SK-N-SH (cell line): ENCODE results near the gene TMEM87B. TPM values are rescaled to one million over a fixed set of nuclear protein-coding genes. Genes with fewer than 3 reads are reported as not detected.

Experiments
- CTCF ChIA-PET: fragments of 300-600, 350-600 bp; formaldehyde crosslinking; extraction: SDS; loops from one replicate; lab custom pipeline; 2021; lab: Yijun Ruan, JAX
- POLR2A ChIA-PET: fragments of 350-600 bp; sonication (Branson Sonifier 250); formaldehyde crosslinking; extraction: SDS; loops from one replicate; lab custom pipeline; 2020; ENCODE audit warnings: antibody characterized with exemption, inconsistent platforms; lab: Yijun Ruan, JAX
- DNase-seq: peaks from one replicate; pipeline ENCODE4 v3.0.0; 2012
- H2AFZ ChIP-seq: fragments of 200-600 bp; sonication (generic); 2 replicates; pipeline ENCODE4 v1.8.1; 2016; ENCODE audit warnings: antibody characterized with exemption, mild to moderate bottlenecking, low read depth
- H3F3A ChIP-seq: fragments of 200-600 bp; sonication (generic); replicated peaks from 2 replicates; pipeline ENCODE3; 2016; ENCODE audit warnings: antibody characterized with exemption, mild to moderate bottlenecking; ENCODE audit not compliant: insufficient read depth
- H3K27ac ChIP-seq, 2 experiments: fragments of 200-500 bp in 1 of 2; fragments of 200-600 bp in 1 of 2; sonication (Bioruptor generic) in 1 of 2; sonication (generic), shearing (Covaris generic) in 1 of 2; 2 replicates each; pipeline versions ENCODE4 v1.5.1 to v1.6.1; 2014 to 2016; ENCODE audit warnings: low read depth in 2 of 2, inconsistent platforms in 1 of 2, low read length in 1 of 2, mild to moderate bottlenecking in 1 of 2, mixed read lengths in 1 of 2
- H3K27me3 ChIP-seq: fragments of 200-600 bp; sonication (generic), shearing (Covaris generic); 2 replicates; pipeline ENCODE4 v1.6.1; 2016; ENCODE audit warnings: mixed run types; ENCODE audit not compliant: insufficient read depth
- H3K36me3 ChIP-seq, 2 experiments: fragments of 200-500 bp in 1 of 2; fragments of 200-600 bp in 1 of 2; sonication (Bioruptor generic) in 1 of 2; sonication (generic) in 1 of 2; replicated peaks in 1 of 2; 2 replicates each; pipeline versions ENCODE3 to v1.5.1; 2014 to 2016; ENCODE audit warnings: low read length in 1 of 2, mild to moderate bottlenecking in 1 of 2; ENCODE audit not compliant: insufficient read depth in 2 of 2, control insufficient read depth in 1 of 2
- H3K4me1 ChIP-seq, 2 experiments: fragments of 200-500 bp in 1 of 2; fragments of 200-600 bp in 1 of 2; sonication (Bioruptor generic) in 1 of 2; sonication (generic), shearing (Covaris generic) in 1 of 2; 2 replicates each; pipeline versions ENCODE4 v1.5.1 to v1.6.1; 2014 to 2016; ENCODE audit warnings: low read depth in 1 of 2, low read length in 1 of 2, mixed run types in 1 of 2; ENCODE audit not compliant: insufficient read depth in 2 of 2, control insufficient read depth in 1 of 2
- H3K4me2 ChIP-seq: fragments of 200-600 bp; sonication (generic), shearing (Covaris generic); 2 replicates; pipeline ENCODE4 v1.6.1; 2017; ENCODE audit warnings: mixed run types
- H3K4me3 ChIP-seq, 2 experiments: fragments of 200-500 bp in 1 of 2; fragments of 200-600 bp in 1 of 2; sonication (Bioruptor generic) in 1 of 2; sonication (generic), shearing (Covaris generic) in 1 of 2; 2 replicates each; pipeline versions ENCODE4 v1.5.1 to v1.8.1; 2014 to 2016; ENCODE audit warnings: low read depth in 2 of 2, inconsistent platforms in 1 of 2, low read length in 1 of 2, mild to moderate bottlenecking in 1 of 2, mixed read lengths in 1 of 2, moderate library complexity in 1 of 2
- H3K79me2 ChIP-seq: fragments of 200-600 bp; sonication (generic); 2 replicates; pipeline ENCODE4 v1.8.1; 2017; ENCODE audit warnings: mild to moderate bottlenecking; ENCODE audit not compliant: insufficient read depth
- H3K9ac ChIP-seq: fragments of 200-600 bp; sonication (generic); 2 replicates; pipeline ENCODE4 v1.6.1; 2017; ENCODE audit warnings: mixed run types
- H3K9me2 ChIP-seq: fragments of 200-600 bp; sonication (generic); 2 replicates; pipeline ENCODE4 v1.6.1; 2017; ENCODE audit warnings: mixed run types
- H3K9me3 ChIP-seq: fragments of 200-600 bp; sonication (generic); 2 replicates; pipeline ENCODE4 v1.6.1; 2017; ENCODE audit warnings: mixed run types, mild to moderate bottlenecking, moderate library complexity
- H4K20me1 ChIP-seq: fragments of 200-600 bp; sonication (generic); 2 replicates; pipeline ENCODE4 v1.6.1; 2017; ENCODE audit warnings: mild to moderate bottlenecking, mixed run types; ENCODE audit not compliant: insufficient read depth
- CTCF ChIP-seq: fragments of 200-600 bp; sonication (generic); IDR thresholded peaks from 2 replicates; pipeline ENCODE4 v1.6.1; 2017; ENCODE audit warnings: antibody characterized with exemption, mild to moderate bottlenecking, moderate library complexity
- EZH2phosphoT487 ChIP-seq: fragments of 200-600 bp; sonication (generic); IDR thresholded peaks from 2 replicates; pipeline ENCODE4 v1.6.1; 2017; ENCODE audit warnings: low read depth, mixed run types, mild to moderate bottlenecking, antibody characterized with exemption, moderate library complexity, borderline replicate concordance
- FOSL2 ChIP-seq: IDR thresholded peaks from 2 replicates; pipeline ENCODE4 v1.4.0; 2012; ENCODE audit warnings: low read depth, mild to moderate bottlenecking, moderate library complexity, borderline replicate concordance
- FOXJ3 ChIP-seq: sonication (generic); formaldehyde crosslinking; IDR thresholded peaks from 2 replicates; pipeline ENCODE4 v1.5.1; 2020; ENCODE audit warnings: mild to moderate bottlenecking, missing genetic modification reagents
- JUND ChIP-seq: IDR thresholded peaks from 2 replicates; pipeline ENCODE4 v1.4.0; 2012
- MEF2A ChIP-seq: IDR thresholded peaks from 2 replicates; pipeline ENCODE4 v1.4.0; 2012; ENCODE audit warnings: low read depth, borderline replicate concordance
- NFIC ChIP-seq: IDR thresholded peaks from 2 replicates; pipeline ENCODE4 v1.4.0; 2012; ENCODE audit warnings: borderline replicate concordance
- PBX3 ChIP-seq: IDR thresholded peaks from 2 replicates; pipeline ENCODE4; 2012
- RCOR1 ChIP-seq: fragments of 150-350 bp; IDR thresholded peaks from 2 replicates; pipeline ENCODE4 v1.6.1; 2017; ENCODE audit warnings: antibody characterized with exemption, low read length
- RFX5 ChIP-seq: IDR thresholded peaks from 2 replicates; pipeline ENCODE4 v1.6.1; 2012; ENCODE audit warnings: mild to moderate bottlenecking, improper control_type of control experiment, low read length
- SIN3A ChIP-seq: IDR thresholded peaks from 2 replicates; pipeline ENCODE4 v1.6.1; 2012; ENCODE audit warnings: low read depth, mild to moderate bottlenecking, low read length, moderate library complexity, borderline replicate concordance
- SMC3 ChIP-seq: IDR thresholded peaks from 2 replicates; pipeline ENCODE4 v1.6.1; 2012; ENCODE audit warnings: low read depth, low read length, improper control_type of control experiment
- TCF12 ChIP-seq: IDR thresholded peaks from 2 replicates; pipeline ENCODE4 v1.4.0; 2012
- TEAD4 ChIP-seq: IDR thresholded peaks from 2 replicates; pipeline ENCODE4 v1.4.0; 2012; ENCODE audit warnings: mild to moderate bottlenecking, borderline replicate concordance; ENCODE audit not compliant: insufficient read depth
- USF1 ChIP-seq: IDR thresholded peaks from 2 replicates; pipeline ENCODE4 v1.4.0; 2012; ENCODE audit warnings: low read depth, borderline replicate concordance
- USF2 ChIP-seq: fragments of 150-350 bp; IDR thresholded peaks from 2 replicates; pipeline ENCODE4 v1.6.1; 2017; ENCODE audit warnings: antibody characterized with exemption, low read length, low read depth, borderline replicate concordance
- YY1 ChIP-seq: IDR thresholded peaks from 2 replicates; pipeline ENCODE4 v1.4.0; 2012; ENCODE audit warnings: low read depth, mild to moderate bottlenecking
- ZBTB33 ChIP-seq: IDR thresholded peaks from 2 replicates; pipeline ENCODE4 v1.4.0; 2012; ENCODE audit warnings: low read depth, borderline replicate concordance
- WGBS: methylation state at CpG from one replicate; pipeline ENCODE4 v1.1.6; 2017; ENCODE audit warnings: low lambda C conversion rate; 5-methylcytosine and 5-hydroxymethylcytosine counted together
- polyA plus RNA-seq, 3 experiments: library from polyadenylated mRNA; depleted of rRNA; stranded (reverse); fragments of >200 nt; gene quantifications; 2 replicates each; pipeline ENCODE4 v1.2.3, GENCODE V29; 2012

The TMEM87B gene
- polyA plus RNA-seq, 1 of the 3 experiments (the other 2 are of a cell fraction), result 7.9 TPM

- Histone ChIP-seq H3K9me3 (no peaks in the 10 kb centered on the region), H3F3A (peaks cover 26% of the 10 kb centered on the region), H3K4me3 (no peak overlapping the region), H3K9ac (no peak overlapping the region), H3K27me3 (no peaks in the 10 kb centered on the region), H2AFZ (no peak overlapping the region), H3K36me3 (peaks cover 39 to 79% of the 10 kb centered on the region in 2 experiments), H3K4me1 (peaks cover 0 to 10% of the 10 kb centered on the region in 2 experiments; a peak in 1 of 4 replicates), H3K79me2 (peaks cover 67% of the 10 kb centered on the region; the same call in 1 of the 2 replicates), H3K27ac (peak overlapping the region in 1 of 2 experiments; percentile 48; a peak in 2 of 4 replicates), H3K4me2 (peak overlapping the region; percentile 15; the same call in 1 of the 2 replicates), H3K9me2 (no peaks in the 10 kb centered on the region), H4K20me1 (no peaks in the 10 kb centered on the region)
- CTCF ChIA-PET, result no interaction called here
- POLR2A ChIA-PET, result no interaction called here
- 86% methylated on average over 5 of the region's 5 CpGs for WGBS
- no peak for DNase-seq
- no peak for TF ChIP-seq EZH2phosphoT487
- TF ChIP-seq USF1, result no peak
- no peak for TF ChIP-seq CTCF
- no peak for TF ChIP-seq RFX5
- TF ChIP-seq FOXJ3 (CRISPR knock-in tag), result no peak
- no peak for TF ChIP-seq SIN3A
- no peak for TF ChIP-seq ZBTB33
- no peak for TF ChIP-seq MEF2A
- no peak for TF ChIP-seq NFIC
- TF ChIP-seq YY1, result no peak
Measured at GRCh38 chr2:112065486-112065885, 10.4 kb downstream of the TMEM87B start.

GRCh38 chr2:112065966-112066365 lies 10.9 kb downstream of the TMEM87B start:
- Histone ChIP-seq H3K27ac (peak overlapping the region; percentile 3 to 48; a peak in 3 of 4 replicates), H3K79me2 (peaks cover 67% of the 10 kb centered on the region; the same call in 1 of the 2 replicates), H3F3A (peaks cover 26% of the 10 kb centered on the region), H3K27me3 (no peaks in the 10 kb centered on the region), H3K9ac (no peak overlapping the region), H4K20me1 (no peaks in the 10 kb centered on the region), H3K9me2 (no peaks in the 10 kb centered on the region), H3K4me3 (no peak overlapping the region), H3K9me3 (no peaks in the 10 kb centered on the region), H3K36me3 (peaks cover 37 to 75% of the 10 kb centered on the region in 2 experiments), H3K4me1 (peaks cover 0 to 10% of the 10 kb centered on the region in 2 experiments; a peak in 1 of 4 replicates), H2AFZ (no peak overlapping the region), H3K4me2 (peak overlapping the region; percentile 15; the same call in 1 of the 2 replicates)
- POLR2A ChIA-PET, result no interaction called here
- WGBS, result 36% methylated on average over 1 of the region's 1 CpG
- DNase-seq, result no peak
- TF ChIP-seq TEAD4 (peak; percentile 48; the same call in 1 of the 2 replicates), FOSL2 (peak; percentile 75), USF2 (no peak), RCOR1 (no peak), JUND (peak; percentile 73), SMC3 (no peak), TCF12 (peak; percentile 71), PBX3 (peak; percentile 52)
- CTCF ChIA-PET, result no interaction called here
